GOT3 (cell line): ENCODE data around the gene PRSS1.

Source experiments
- DNase-seq: peaks from one replicate; lab custom pipeline; 2025; ENCODE audit warnings: mixed read lengths; lab: John Stamatoyannopoulos, UW

PRSS1 gene

DNA sequence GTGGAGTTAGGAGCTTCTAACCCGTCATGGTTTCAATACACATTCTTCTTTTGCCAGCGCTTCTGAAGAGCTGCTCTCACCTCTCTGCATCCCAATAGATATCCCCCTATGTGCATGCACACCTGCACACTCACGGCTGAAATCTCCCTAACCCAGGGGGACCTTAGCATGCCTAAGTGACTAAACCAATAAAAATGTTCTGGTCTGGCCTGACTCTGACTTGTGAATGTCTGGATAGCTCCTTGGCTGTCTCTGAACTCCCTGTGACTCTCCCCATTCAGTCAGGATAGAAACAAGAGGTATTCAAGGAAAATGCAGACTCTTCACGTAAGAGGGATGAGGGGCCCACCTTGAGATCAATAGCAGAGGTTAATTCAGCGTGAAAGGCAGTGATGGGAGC lies 43.9 kb downstream of the PRSS1 start:
- no peak for DNase-seq

DNA sequence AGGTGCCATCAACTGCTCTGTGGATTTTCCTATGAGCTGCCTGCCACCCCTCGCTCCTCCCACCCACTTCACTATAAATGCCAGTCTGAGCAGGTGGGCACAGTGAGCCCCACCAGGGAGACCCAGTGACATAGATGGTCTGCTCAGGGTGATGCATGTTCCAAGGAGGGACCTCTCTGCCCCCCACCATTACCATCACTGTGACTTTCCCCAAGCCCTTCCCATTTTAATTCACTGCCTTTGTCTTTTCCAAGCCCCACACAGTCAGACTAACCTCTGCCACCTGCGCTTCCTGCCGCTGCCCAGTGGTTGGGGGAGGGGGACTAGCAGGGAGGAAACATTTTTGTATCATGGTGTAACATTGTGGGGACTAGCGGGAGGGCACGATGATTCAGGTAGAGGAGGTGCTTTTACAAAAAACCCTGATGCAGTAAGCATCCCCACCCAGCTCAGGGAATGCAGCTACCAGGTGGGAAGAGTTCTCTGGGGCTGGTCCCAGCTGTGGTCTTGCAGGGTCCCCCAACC lies 46.1 kb downstream of the PRSS1 start:
- no peak for DNase-seq

DNA sequence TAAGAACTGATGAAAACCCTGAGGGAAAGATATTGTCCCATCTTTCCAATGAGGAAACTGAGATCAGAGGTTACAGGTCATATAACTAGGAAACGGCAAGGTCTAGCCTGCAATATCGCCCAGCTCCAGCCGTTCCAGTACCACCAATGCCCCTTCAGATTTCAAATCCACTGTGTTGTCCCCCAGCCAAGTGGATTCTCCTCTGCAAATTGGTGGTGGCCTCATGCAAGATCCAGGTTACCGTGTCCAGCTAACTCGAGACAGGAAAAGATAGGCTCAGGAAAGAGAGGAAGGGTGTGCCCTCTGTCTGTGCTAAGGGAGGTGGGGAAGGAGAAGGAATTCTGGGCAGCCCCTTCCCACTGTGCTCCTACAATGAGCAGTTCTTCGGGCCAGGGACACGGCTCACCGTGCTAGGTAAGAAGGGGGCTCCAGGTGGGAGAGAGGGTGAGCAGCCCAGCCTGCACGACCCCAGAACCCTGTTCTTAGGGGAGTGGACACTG lies 46.8 kb downstream of the PRSS1 start:
- DNase-seq = no peak

DNA sequence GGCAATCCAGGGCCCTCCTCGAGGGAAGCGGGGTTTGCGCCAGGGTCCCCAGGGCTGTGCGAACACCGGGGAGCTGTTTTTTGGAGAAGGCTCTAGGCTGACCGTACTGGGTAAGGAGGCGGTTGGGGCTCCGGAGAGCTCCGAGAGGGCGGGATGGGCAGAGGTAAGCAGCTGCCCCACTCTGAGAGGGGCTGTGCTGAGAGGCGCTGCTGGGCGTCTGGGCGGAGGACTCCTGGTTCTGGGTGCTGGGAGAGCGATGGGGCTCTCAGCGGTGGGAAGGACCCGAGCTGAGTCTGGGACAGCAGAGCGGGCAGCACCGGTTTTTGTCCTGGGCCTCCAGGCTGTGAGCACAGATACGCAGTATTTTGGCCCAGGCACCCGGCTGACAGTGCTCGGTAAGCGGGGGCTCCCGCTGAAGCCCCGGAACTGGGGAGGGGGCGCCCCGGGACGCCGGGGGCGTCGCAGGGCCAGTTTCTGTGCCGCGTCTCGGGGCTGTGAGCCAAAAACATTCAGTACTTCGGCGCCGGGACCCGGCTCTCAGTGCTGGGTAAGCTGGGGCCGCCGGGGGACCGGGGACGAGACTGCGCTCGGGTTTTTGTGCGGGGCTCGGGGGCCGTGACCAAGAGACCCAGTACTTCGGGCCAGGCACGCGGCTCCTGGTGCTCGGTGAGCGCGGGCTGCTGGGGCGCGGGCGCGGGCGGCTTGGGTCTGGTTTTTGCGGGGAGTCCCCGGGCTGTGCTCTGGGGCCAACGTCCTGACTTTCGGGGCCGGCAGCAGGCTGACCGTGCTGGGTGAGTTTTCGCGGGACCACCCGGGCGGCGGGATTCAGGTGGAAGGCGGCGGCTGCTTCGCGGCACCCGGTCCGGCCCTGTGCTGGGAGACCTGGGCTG lies 47.5 kb downstream of the PRSS1 start:
- no peak for DNase-seq

DNA sequence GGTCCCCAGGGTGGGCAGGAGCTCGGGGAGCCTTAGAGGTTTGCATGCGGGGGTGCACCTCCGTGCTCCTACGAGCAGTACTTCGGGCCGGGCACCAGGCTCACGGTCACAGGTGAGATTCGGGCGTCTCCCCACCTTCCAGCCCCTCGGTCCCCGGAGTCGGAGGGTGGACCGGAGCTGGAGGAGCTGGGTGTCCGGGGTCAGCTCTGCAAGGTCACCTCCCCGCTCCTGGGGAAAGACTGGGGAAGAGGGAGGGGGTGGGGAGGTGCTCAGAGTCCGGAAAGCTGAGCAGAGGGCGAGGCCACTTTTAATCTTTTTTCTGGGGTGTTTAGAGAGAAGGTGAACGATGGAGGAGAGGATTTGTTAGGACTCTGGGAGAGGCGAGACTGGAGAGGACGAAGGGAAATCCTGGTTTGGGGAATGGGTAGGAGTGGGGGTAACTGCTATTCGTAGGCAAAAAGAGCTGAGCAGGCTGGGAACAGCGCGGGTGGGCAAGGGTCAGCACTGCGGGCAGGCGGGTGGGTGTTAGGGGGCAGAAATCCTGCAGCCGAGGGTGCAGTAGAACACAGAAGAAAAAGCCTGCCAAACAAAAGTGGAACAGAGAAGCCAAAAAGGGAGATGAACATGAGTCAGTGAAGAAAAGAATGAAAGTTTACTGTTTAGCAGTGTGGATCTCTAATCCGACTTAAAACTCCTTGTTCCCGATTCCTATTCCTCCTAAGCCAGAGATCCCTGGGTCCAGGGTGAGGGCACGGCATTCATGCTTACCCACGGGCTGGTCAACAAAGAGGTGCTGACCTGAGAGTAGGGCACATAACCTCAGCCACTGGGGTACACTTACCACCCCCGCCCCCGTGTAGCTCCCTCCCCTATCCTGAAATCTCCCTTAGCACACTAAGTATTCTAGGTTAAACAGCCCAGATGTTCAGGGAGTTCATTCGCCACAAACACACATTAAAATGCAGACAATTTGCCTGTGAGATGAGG lies 48.4 kb downstream of the PRSS1 start:
- no peak for DNase-seq

DNA sequence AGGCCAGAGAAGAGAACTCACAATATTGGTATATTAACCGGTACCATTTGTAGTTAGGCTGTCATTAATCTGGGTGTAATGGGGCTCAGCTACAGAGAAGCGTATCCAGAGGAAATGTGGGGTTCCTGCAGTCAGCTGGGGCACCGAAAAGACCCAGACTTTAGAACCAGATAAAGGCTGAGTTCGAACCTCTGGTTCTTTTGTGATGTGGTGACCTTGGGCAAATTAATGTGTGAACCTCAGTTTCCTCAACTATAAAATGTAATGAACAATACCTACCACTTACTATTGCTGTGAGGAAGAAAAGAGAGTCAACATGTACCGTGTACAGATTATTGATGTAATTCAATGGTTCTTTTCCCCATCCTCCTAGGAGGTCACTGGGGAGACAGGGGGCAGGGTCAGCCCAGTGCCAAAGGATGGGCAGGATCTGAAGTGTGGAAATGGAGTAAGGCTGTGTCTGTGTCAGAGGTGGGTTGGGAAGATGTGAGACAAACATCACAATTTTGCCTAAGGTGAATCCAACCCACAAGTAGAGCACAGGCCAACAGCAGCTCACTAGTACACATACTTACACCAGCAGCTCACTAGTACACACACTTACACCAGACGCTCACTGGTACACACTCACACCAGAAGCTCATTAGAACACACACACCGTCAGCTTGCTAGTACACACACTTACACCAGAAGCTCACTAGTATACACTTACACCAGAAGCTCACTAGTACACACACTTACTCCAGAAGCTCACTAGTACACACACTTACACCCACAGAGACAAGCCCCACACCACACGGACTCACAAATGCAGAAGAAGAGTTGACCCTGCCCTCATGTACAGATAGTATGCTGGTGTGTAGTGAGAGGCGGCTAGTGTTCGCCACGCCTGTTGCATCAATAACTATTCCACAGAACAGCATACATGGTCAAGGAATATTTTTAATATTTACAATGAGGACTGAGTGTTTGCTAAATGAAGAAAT lies 49.5 kb downstream of the PRSS1 start:
- no peak for DNase-seq

DNA sequence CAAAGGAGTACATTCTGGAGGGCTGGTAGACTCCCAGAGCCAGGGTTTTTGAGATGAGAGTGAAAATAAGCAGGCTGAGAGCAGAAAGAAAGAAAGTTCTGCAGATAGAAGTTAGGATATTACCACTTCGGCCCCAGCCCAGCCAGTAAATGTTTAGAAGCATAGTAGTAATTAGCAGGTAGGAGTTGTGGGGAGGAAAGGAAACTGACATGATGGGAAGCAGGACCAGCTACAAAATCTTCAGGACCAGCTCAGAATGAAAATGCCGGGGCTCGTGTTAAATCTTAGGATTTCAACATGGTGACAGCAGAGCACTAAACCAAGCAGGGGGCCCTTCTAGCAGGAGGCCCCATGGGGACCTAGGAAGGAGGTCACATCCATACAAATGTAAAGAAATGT lies 50.2 kb downstream of the PRSS1 start:
- no peak for DNase-seq

DNA sequence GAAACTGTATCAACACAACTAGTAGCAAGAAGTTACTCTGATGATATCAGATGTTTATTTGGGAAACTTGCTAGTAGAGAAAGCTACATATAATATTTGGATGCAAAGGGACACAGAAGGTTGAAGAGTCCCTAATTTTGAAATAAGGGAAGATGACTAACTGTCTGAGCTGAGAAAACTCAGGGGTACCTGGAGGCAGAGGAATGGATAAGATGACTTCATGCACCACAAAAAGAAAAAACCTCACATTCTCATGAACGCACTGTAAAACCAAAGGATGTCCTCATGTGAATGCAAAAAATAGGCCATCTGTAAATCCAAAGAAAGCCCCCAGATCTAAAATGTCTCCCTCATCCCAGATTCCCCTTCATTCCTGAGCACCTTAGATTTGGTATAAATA lies 50.8 kb downstream of the PRSS1 start:
- DNase-seq = no peak

DNA sequence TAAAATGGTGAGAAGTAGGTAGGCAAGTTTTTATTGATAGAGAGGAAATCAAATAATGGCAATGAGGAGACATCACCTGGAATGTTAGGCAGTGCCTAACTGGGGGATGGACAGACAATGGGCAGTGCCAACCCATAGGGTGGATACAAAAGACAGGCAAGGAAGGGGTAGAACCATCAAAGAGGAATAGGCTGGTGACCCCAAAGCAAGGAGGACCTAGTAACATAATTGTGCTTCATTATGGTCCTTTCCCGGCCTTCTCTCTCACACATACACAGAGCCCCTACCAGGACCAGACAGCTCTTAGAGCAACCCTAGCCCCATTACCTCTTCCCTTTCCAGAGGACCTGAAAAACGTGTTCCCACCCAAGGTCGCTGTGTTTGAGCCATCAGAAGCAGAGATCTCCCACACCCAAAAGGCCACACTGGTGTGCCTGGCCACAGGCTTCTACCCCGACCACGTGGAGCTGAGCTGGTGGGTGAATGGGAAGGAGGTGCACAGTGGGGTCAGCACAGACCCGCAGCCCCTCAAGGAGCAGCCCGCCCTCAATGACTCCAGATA lies 51.5 kb downstream of the PRSS1 start:
- no peak for DNase-seq

DNA sequence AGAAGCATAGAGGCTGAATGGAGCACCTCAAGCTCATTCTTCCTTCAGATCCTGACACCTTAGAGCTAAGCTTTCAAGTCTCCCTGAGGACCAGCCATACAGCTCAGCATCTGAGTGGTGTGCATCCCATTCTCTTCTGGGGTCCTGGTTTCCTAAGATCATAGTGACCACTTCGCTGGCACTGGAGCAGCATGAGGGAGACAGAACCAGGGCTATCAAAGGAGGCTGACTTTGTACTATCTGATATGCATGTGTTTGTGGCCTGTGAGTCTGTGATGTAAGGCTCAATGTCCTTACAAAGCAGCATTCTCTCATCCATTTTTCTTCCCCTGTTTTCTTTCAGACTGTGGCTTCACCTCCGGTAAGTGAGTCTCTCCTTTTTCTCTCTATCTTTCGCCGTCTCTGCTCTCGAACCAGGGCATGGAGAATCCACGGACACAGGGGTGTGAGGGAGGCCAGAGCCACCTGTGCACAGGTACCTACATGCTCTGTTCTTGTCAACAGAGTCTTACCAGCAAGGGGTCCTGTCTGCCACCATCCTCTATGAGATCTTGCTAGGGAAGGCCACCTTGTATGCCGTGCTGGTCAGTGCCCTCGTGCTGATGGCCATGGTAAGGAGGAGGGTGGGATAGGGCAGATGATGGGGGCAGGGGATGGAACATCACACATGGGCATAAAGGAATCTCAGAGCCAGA lies 52.5 kb downstream of the PRSS1 start:
- DNase-seq = no peak

DNA sequence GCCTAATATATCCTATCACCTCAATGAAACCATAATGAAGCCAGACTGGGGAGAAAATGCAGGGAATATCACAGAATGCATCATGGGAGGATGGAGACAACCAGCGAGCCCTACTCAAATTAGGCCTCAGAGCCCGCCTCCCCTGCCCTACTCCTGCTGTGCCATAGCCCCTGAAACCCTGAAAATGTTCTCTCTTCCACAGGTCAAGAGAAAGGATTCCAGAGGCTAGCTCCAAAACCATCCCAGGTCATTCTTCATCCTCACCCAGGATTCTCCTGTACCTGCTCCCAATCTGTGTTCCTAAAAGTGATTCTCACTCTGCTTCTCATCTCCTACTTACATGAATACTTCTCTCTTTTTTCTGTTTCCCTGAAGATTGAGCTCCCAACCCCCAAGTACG lies 53.0 kb downstream of the PRSS1 start:
- DNase-seq = no peak
